ENCODE measurements around the gene IL17B. TPM values are rescaled to one million over a fixed set of nuclear protein-coding genes. Genes with fewer than 3 reads are reported as not detected.

IL17B gene
- total RNA-seq, 2 experiments from 2014 or later = not detected

DNA sequence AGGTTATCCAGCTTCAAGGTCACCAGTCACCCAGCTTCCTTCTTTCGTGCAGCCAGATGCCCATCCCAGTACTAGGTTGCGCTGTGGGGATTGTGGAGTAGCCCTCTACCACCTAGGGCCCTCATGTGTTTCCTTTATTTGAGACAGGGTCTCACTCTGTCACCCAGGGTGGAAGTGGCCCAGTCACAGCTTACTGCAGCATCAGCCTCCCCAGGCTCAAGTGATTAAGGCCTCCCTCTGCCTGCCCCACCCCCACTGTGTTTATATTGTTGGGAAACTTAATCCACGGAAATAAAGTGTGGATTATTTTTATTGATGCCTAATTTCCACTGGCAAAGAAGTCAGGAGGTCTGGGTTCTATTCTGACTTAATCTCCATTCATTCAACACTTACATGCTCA lies 4.3 kb downstream of the IL17B start:
- TF ChIP-seq, protein P1, sequence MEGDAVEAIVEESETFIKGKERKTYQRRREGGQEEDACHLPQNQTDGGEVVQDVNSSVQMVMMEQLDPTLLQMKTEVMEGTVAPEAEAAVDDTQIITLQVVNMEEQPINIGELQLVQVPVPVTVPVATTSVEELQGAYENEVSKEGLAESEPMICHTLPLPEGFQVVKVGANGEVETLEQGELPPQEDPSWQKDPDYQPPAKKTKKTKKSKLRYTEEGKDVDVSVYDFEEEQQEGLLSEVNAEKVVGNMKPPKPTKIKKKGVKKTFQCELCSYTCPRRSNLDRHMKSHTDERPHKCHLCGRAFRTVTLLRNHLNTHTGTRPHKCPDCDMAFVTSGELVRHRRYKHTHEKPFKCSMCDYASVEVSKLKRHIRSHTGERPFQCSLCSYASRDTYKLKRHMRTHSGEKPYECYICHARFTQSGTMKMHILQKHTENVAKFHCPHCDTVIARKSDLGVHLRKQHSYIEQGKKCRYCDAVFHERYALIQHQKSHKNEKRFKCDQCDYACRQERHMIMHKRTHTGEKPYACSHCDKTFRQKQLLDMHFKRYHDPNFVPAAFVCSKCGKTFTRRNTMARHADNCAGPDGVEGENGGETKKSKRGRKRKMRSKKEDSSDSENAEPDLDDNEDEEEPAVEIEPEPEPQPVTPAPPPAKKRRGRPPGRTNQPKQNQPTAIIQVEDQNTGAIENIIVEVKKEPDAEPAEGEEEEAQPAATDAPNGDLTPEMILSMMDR (conservative IDR thresholded peaks at IDR 0.05; ENCODE audit: low read length) = no peak
- TF ChIP-seq EZH2phosphoT487 (IDR thresholded peaks at IDR 0.05; ENCODE audit: borderline replicate concordance, low read depth, low read length) = no peak
- ChIA-PET POLR2A (no interaction called here), CTCF (ENCODE audit: unreplicated experiment) (interaction anchor here (1.2 kb wide), 1 partner anchor 55 kb away, joined by 4 read pairs; no protein-coding TSS in a partner anchor)
- DNase-seq (ENCODE audit: low spot score) = no peak
- intact Hi-C loops (cut with micrococcal nuclease; ENCODE audit: unreplicated experiment) = no loop called here
- H3K4me1 ChIP-seq (ENCODE audit: insufficient read depth, low read length, poor library complexity, severe bottlenecking) = no peaks in the 10 kb centered on the region
- no peaks in the 10 kb centered on the region for H4K20me1 ChIP-seq (ENCODE audit: insufficient read depth, low read length)
- no TSS peak for BruUV-seq (replicated peaks)
- H3K79me2 ChIP-seq (ENCODE audit: insufficient read depth, low read depth, low read length) = no peaks in the 10 kb centered on the region
- H3K4me2 ChIP-seq (ENCODE audit: low read length) = no peak overlapping the region
- no peaks in the 10 kb centered on the region for H3K9me2 ChIP-seq (ENCODE audit: insufficient read depth, low read length)
- H3K27ac ChIP-seq (ENCODE audit: low read depth, low read length, poor library complexity, severe bottlenecking) = no peak overlapping the region
- no peaks in the 10 kb centered on the region for H3K9me3 ChIP-seq (ENCODE audit: low read length)
- H2AFZ ChIP-seq (ENCODE audit: low read length) = no peak overlapping the region
- no peaks in the 10 kb centered on the region for H3K36me3 ChIP-seq (ENCODE audit: insufficient read depth, low read length)
- H3K4me3 ChIP-seq (ENCODE audit: low read depth, low read length, poor library complexity, severe bottlenecking) = no peak overlapping the region

DNA sequence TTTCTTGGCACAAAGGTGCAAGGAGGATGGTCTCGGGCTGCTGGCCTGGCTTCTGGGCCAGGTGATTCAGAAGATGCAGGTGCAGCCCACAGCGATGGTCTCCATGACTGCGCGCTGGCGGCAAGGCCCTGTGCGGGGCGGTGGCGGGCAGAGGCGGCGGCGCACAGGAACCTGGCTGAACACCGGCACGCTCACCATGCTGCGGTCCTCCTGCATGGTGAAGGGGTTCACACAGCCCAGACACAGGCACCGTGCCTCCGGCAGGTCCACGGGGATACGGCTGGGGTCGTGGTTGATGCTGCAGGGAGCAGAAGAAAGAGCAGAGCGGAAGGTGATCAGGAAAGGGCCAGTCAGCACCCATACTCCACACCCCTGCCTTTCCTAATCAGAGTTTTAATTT lies 4.8 kb downstream of the IL17B start:
- CTCF ChIA-PET (ENCODE audit: unreplicated experiment) = no interaction called here
- Histone ChIP-seq H3K36me3 (ENCODE audit: insufficient read depth, low read length) (no peaks in the 10 kb centered on the region), H3K9me2 (ENCODE audit: insufficient read depth, low read length) (no peaks in the 10 kb centered on the region), H3K9me3 (ENCODE audit: low read length) (no peaks in the 10 kb centered on the region), H3K4me2 (ENCODE audit: low read length) (no peak overlapping the region), H3K4me3 (ENCODE audit: low read depth, low read length, poor library complexity, severe bottlenecking) (no peak overlapping the region), H4K20me1 (ENCODE audit: insufficient read depth, low read length) (no peaks in the 10 kb centered on the region), H3K27ac (ENCODE audit: low read depth, low read length, poor library complexity, severe bottlenecking) (no peak overlapping the region), H3K79me2 (ENCODE audit: insufficient read depth, low read depth, low read length) (no peaks in the 10 kb centered on the region), H3K4me1 (ENCODE audit: insufficient read depth, low read length, poor library complexity, severe bottlenecking) (no peaks in the 10 kb centered on the region), H2AFZ (ENCODE audit: low read length) (no peak overlapping the region)
- BruUV-seq (replicated peaks) = no TSS peak
- intact Hi-C loops (cut with micrococcal nuclease; ENCODE audit: unreplicated experiment) = no loop called here
- TF ChIP-seq, protein P1 (conservative IDR thresholded peaks at IDR 0.05; ENCODE audit: low read length) = no peak
- TF ChIP-seq EZH2phosphoT487 (IDR thresholded peaks at IDR 0.05; ENCODE audit: borderline replicate concordance, low read depth, low read length) = no peak
- no peak for DNase-seq (ENCODE audit: low spot score)
- POLR2A ChIA-PET = no interaction called here

DNA sequence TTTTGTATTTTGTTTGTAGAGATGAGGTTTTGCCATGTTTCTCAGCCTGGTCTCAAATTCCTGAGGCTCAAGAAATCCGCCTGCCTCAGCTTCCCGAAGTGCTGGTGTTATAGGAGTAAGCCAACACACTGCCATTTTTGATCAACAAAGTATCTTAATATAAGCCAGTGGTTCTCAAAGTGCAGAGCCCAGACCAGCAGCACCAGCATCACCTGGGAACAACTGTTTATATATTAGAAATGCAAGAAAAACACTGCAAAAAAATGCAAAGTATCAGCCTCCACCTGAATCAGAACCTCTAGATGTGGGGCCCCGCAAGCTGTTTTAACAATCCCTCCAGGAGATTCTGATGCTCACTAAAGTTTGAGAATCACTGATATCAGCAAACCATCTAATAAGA lies 6.2 kb downstream of the IL17B start:
- ChIA-PET CTCF (ENCODE audit: unreplicated experiment) (interaction anchor here (1.3 to 1.7 kb wide), 3 partner anchors 10 to 59 kb away, joined by 3 to 10 read pairs (median 7); no protein-coding TSS in a partner anchor), POLR2A (interaction anchor here (0.6 kb wide), 2 partner anchors 21 to 105 kb away, joined by 3 read pairs; no protein-coding TSS in a partner anchor)
- TF ChIP-seq EZH2phosphoT487 (IDR thresholded peaks at IDR 0.05; ENCODE audit: borderline replicate concordance, low read depth, low read length) = no peak
- TF ChIP-seq, protein P1 (conservative IDR thresholded peaks at IDR 0.05; ENCODE audit: low read length) = no peak
- no peak overlapping the region for H3K4me2 ChIP-seq (ENCODE audit: low read length)
- no peak overlapping the region for H3K4me3 ChIP-seq (ENCODE audit: low read depth, low read length, poor library complexity, severe bottlenecking)
- intact Hi-C loops (cut with micrococcal nuclease; ENCODE audit: unreplicated experiment) = no loop called here
- no peaks in the 10 kb centered on the region for H3K79me2 ChIP-seq (ENCODE audit: insufficient read depth, low read depth, low read length)
- no TSS peak for BruUV-seq (replicated peaks)
- no peaks in the 10 kb centered on the region for H3K9me2 ChIP-seq (ENCODE audit: insufficient read depth, low read length)
- H3K36me3 ChIP-seq (ENCODE audit: insufficient read depth, low read length) = no peaks in the 10 kb centered on the region
- no peaks in the 10 kb centered on the region for H3K4me1 ChIP-seq (ENCODE audit: insufficient read depth, low read length, poor library complexity, severe bottlenecking)
- no peaks in the 10 kb centered on the region for H3K9me3 ChIP-seq (ENCODE audit: low read length)
- no peaks in the 10 kb centered on the region for H4K20me1 ChIP-seq (ENCODE audit: insufficient read depth, low read length)
- no peak overlapping the region for H3K27ac ChIP-seq (ENCODE audit: low read depth, low read length, poor library complexity, severe bottlenecking)
- DNase-seq (ENCODE audit: low spot score) = no peak
- H2AFZ ChIP-seq (ENCODE audit: low read length) = no peak overlapping the region

All from OCI-LY7 (cell line).